OCI-LY1 (cell line): ENCODE results near the gene ZNF175.

Experiments used
- EZH2 ChIP-seq: fragments of 200-600 bp; sonication (generic), shearing (Covaris generic); IDR thresholded peaks from 2 replicates; pipeline ENCODE4 v1.8.0; 2017; ENCODE audit warnings: borderline replicate concordance, mixed run types, mild to moderate bottlenecking, antibody characterized with exemption, low read length, moderate library complexity, mixed read lengths
- TF ChIP-seq, protein P1 (sequence below): fragments of 200-600 bp; sonication (generic), shearing (Covaris generic); IDR thresholded peaks from 2 replicates; pipeline ENCODE4 v1.5.1; 2017; ENCODE audit warnings: mild to moderate bottlenecking, antibody characterized with exemption, low read length, moderate library complexity, mixed read lengths

DNA sequence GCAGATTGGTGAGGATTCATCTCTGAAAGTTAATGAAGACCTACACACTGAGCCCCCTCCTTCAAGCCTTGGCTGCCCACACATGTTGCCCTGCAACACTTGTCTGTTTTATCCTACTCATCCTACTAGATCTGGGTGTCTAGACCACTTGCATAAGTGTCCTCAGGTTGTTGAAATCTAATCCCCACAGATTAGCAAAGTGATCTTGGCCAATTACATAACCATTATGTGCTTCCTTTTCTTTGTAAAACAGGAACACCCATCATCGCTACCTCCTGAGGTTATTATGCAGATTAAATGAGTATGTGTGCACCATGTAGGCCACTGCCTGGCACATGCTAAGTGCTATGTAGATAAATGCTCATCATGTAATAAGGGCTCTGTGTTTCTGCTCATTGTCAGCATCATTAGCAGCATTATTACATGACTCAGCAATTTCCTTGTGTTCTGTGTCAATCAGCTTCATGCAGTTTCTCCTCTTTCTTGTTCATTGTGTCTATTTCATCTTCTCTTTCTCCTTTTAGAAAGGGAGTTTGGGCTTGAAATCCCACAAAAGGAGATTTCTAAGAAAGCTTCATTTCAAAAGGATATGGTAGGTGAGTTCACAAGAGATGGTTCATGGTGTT is 15.1 kb downstream of the ZNF175 start:
- TF ChIP-seq, protein P1, sequence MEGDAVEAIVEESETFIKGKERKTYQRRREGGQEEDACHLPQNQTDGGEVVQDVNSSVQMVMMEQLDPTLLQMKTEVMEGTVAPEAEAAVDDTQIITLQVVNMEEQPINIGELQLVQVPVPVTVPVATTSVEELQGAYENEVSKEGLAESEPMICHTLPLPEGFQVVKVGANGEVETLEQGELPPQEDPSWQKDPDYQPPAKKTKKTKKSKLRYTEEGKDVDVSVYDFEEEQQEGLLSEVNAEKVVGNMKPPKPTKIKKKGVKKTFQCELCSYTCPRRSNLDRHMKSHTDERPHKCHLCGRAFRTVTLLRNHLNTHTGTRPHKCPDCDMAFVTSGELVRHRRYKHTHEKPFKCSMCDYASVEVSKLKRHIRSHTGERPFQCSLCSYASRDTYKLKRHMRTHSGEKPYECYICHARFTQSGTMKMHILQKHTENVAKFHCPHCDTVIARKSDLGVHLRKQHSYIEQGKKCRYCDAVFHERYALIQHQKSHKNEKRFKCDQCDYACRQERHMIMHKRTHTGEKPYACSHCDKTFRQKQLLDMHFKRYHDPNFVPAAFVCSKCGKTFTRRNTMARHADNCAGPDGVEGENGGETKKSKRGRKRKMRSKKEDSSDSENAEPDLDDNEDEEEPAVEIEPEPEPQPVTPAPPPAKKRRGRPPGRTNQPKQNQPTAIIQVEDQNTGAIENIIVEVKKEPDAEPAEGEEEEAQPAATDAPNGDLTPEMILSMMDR = no peak
- no peak for TF ChIP-seq EZH2
